K562 (cell line): ENCODE results near the gene INPP5K. TPM values are rescaled to one million over a fixed set of nuclear protein-coding genes. Genes with fewer than 3 reads are reported as not detected.

Experiments
- ARNT ChIP-seq, 2 experiments: fragments of 450-650 bp; IDR thresholded peaks; 2 replicates each; pipeline ENCODE4 v1.6.1; 2016; ENCODE audit warnings: mild to moderate bottlenecking in 1 of 2
- DEAF1 ChIP-seq: fragments of 450-650 bp; formaldehyde crosslinking; IDR thresholded peaks from 2 replicates; pipeline ENCODE4 v1.4.0; 2020; ENCODE audit warnings: mild to moderate bottlenecking, moderate library complexity
- HIVEP1 ChIP-seq: fragments of 250-450 bp; sonication (Bioruptor Pico); IDR thresholded peaks from 2 replicates; pipeline ENCODE4 v1.4.0; 2020; ENCODE audit warnings: mild to moderate bottlenecking
- PHB ChIP-seq: fragments of 250-450 bp; sonication (Bioruptor Pico); IDR thresholded peaks from 2 replicates; pipeline ENCODE4 v1.5.0; 2021
- POLR2H ChIP-seq: IDR thresholded peaks from 2 replicates; pipeline ENCODE4 v1.6.1; 2016; ENCODE audit warnings: missing genetic modification characterization, low read depth, mild to moderate bottlenecking, control low read depth, missing compliant biosample characterization, moderate library complexity
- PTRF ChIP-seq: fragments of 450-650 bp; IDR thresholded peaks from 2 replicates; pipeline ENCODE4 v1.6.1; 2016; ENCODE audit warnings: mild to moderate bottlenecking, missing genetic modification characterization, missing compliant biosample characterization
- RBM25 ChIP-seq: fragments of 200-400 bp; formaldehyde crosslinking; IDR thresholded peaks from 2 replicates; pipeline ENCODE4 v1.6.1; 2018; ENCODE audit warnings: low read length, low read depth, moderate library complexity; ENCODE audit not compliant: severe bottlenecking
- SMAD3 ChIP-seq: fragments of 450-650 bp; formaldehyde crosslinking; conservative IDR thresholded peaks from 2 replicates; pipeline ENCODE4 v1.4.0; 2020; ENCODE audit warnings: mild to moderate bottlenecking
- TCF3 ChIP-seq: sonication (generic); formaldehyde crosslinking; IDR thresholded peaks from 2 replicates; pipeline ENCODE4 v1.4.0; 2020; ENCODE audit warnings: mild to moderate bottlenecking, missing genetic modification reagents
- TGIF2 ChIP-seq: sonication (generic); formaldehyde crosslinking; IDR thresholded peaks from 2 replicates; pipeline ENCODE4 v1.8.1; 2022; ENCODE audit warnings: mild to moderate bottlenecking, missing genetic modification reagents, moderate library complexity
- XRCC5 ChIP-seq: fragments of 200-400 bp; formaldehyde crosslinking; IDR thresholded peaks from 2 replicates; pipeline ENCODE4 v1.6.1; 2017; ENCODE audit warnings: low read depth, mild to moderate bottlenecking, low read length
- ZMIZ1 ChIP-seq, 2 experiments: fragments of 150-350 bp in 1 of 2; IDR thresholded peaks; 2 replicates each; pipeline ENCODE4 v1.6.1; 2012 to 2016; ENCODE audit warnings: low read depth in 2 of 2, low read length in 2 of 2, mild to moderate bottlenecking in 1 of 2, moderate library complexity in 1 of 2
- ZNF184 ChIP-seq: sonication (generic); formaldehyde crosslinking; IDR thresholded peaks from 2 replicates; pipeline ENCODE4 v1.5.0; 2020; ENCODE audit warnings: missing genetic modification reagents
- ZNF589 ChIP-seq: fragments of 200-800 bp; sonication (Bioruptor generic); IDR thresholded peaks from 2 replicates; pipeline ENCODE4 v1.6.1; 2016; ENCODE audit warnings: low read depth, missing genetic modification characterization, missing compliant biosample characterization
- polyA plus RNA-seq, 8 experiments: library from polyadenylated mRNA; depleted of rRNA in 4 of 8; stranded (reverse) in 5 of 8; unstranded in 3 of 8; fragments of >200 nt; fragmentation: Nextera tagmentation in 2 of 8; fragmentation: Illumina TruSeq in 1 of 8; extraction: Ambion mirVana in 2 of 8; extraction: Trizol in 1 of 8; gene quantifications; 2 replicates each; pipeline versions ENCODE4 v1.2.1 to v1.2.3, GENCODE V29; 2011 to 2014; ENCODE audit warnings: inconsistent platforms in 1 of 8, missing spikeins in 1 of 8
- total RNA-seq, 7 experiments: library from RNA; depleted of rRNA in 6 of 7; stranded (reverse); fragments of >200 nt in 6 of 7; fragmentation: Illumina TruSeq in 2 of 7; extraction: Trizol in 2 of 7; gene quantifications; 2 replicates each; pipeline versions ENCODE4 v1.2.1 to v1.2.3, GENCODE V29; 2011 to 2021; ENCODE audit warnings: low replicate concordance in 1 of 7
- TF ChIP-seq, protein P1 (sequence below), 2 experiments: fragments of 450-650 bp in 1 of 2; sonication (generic) in 1 of 2; formaldehyde crosslinking in 1 of 2; IDR thresholded peaks; 2 replicates each; pipeline versions ENCODE4 v1.7.1 to v1.9.0; 2016 to 2022; ENCODE audit warnings: inconsistent platforms in 1 of 2, mild to moderate bottlenecking in 1 of 2, missing genetic modification reagents in 1 of 2

INPP5K gene
- total and polyA plus RNA-seq, 9 of the 15 experiments (the other 6 are each of a cell fraction or from before 2014, with no cell fraction given), result 0.63 to 15.1 (median 10.1) TPM

DNA sequence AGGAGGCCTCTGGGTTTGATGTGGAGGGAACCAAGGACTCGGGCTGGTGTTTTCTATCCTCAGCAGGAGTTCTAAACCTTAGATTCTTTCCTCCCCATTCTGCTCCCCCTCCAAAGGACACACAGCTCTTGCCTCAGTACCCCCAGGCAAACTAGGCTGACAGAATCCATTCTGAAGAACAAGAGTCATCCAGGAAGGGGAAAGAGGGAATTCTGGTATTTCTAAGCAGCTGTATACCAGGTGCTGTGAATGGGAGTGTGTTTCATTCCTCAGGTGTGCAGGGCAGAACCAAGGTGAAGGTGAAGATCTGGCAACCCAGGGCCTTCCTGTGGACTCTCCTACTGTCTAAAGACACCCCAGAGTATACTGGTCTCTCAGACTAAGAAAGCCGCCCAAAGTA is 4.1 kb downstream of the INPP5K start (continued):
- TF ChIP-seq, protein P1, sequence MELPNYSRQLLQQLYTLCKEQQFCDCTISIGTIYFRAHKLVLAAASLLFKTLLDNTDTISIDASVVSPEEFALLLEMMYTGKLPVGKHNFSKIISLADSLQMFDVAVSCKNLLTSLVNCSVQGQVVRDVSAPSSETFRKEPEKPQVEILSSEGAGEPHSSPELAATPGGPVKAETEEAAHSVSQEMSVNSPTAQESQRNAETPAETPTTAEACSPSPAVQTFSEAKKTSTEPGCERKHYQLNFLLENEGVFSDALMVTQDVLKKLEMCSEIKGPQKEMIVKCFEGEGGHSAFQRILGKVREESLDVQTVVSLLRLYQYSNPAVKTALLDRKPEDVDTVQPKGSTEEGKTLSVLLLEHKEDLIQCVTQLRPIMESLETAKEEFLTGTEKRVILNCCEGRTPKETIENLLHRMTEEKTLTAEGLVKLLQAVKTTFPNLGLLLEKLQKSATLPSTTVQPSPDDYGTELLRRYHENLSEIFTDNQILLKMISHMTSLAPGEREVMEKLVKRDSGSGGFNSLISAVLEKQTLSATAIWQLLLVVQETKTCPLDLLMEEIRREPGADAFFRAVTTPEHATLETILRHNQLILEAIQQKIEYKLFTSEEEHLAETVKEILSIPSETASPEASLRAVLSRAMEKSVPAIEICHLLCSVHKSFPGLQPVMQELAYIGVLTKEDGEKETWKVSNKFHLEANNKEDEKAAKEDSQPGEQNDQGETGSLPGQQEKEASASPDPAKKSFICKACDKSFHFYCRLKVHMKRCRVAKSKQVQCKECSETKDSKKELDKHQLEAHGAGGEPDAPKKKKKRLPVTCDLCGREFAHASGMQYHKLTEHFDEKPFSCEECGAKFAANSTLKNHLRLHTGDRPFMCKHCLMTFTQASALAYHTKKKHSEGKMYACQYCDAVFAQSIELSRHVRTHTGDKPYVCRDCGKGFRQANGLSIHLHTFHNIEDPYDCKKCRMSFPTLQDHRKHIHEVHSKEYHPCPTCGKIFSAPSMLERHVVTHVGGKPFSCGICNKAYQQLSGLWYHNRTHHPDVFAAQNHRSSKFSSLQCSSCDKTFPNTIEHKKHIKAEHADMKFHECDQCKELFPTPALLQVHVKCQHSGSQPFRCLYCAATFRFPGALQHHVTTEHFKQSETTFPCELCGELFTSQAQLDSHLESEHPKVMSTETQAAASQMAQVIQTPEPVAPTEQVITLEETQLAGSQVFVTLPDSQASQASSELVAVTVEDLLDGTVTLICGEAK (IDR thresholded peaks at IDR 0.05), result no peak
- TF ChIP-seq, protein P1 (CRISPR knock-in tag; IDR thresholded peaks at IDR 0.05), result no peak
- TF ChIP-seq HIVEP1 (no peak), SMAD3 (CRISPR knock-in tag) (no peak), TGIF2 (CRISPR knock-in tag) (no peak), ZMIZ1 (IDR thresholded peaks at IDR 0.05; ENCODE audit: low read depth in 2 of 2, low read length in 2 of 2) (no peak), ZNF184 (no peak), POLR2H (tag) (no peak), PTRF (tag) (no peak), XRCC5 (no peak), TCF3 (CRISPR knock-in tag) (no peak), PHB (no peak), DEAF1 (CRISPR knock-in tag) (no peak), RBM25 (no peak), ARNT (IDR thresholded peaks at IDR 0.05) (no peak), ZNF589 (CRISPR knock-in tag) (no peak)
